Bronchial epithelial cell (primary cell): Measurements from ENCODE around the gene EMC7. TPM values are rescaled to one million over a fixed set of nuclear protein-coding genes. Genes with fewer than 3 reads are reported as not detected.
A peak's percentile ranks its signal among the peaks of the same experiment; 100 is the strongest.
"Not testable (repeated sequence)": the region's sequence is repeated elsewhere in the genome, so short reads cannot be mapped to it uniquely, and the experiment has no call there.

Experiments used
- DNase-seq: peaks from one replicate; pipeline ENCODE4 v3.0.0-alpha.2; 2010; ENCODE audit warnings: low read depth
- FAIRE-seq: peaks from 2 replicates; lab custom pipeline; 2011; peaks lifted over from hg19 to GRCh38; lab: Jason Lieb, UNC
- H3K27me3 ChIP-seq: 2 replicates; pipeline ENCODE4 v1.5.1; 2011; ENCODE audit warnings: low read length; ENCODE audit not compliant: control insufficient read depth, insufficient read depth
- H3K36me3 ChIP-seq: 2 replicates; pipeline ENCODE4 v1.5.1; 2011; ENCODE audit warnings: low read length; ENCODE audit not compliant: control insufficient read depth, insufficient read depth
- H3K4me3 ChIP-seq: 2 replicates; pipeline ENCODE4 v1.5.1; 2011; ENCODE audit warnings: mild to moderate bottlenecking, low read depth, low read length, control low read depth
- total RNA-seq: library from RNA; depleted of rRNA; stranded (reverse); fragments of >200 nt; gene quantifications from 2 replicates; pipeline ENCODE4 v1.2.1, GENCODE V29; 2014
- TF ChIP-seq, protein P1 (sequence below): IDR thresholded peaks from 2 replicates; pipeline ENCODE4 v1.5.1; 2011; ENCODE audit warnings: mild to moderate bottlenecking, moderate library complexity, low read length, control low read depth, inconsistent platforms; ENCODE audit not compliant: insufficient read depth, severe bottlenecking

The EMC7 gene
- total RNA-seq, 1 donor from 2014 or later: 57.4 TPM

DNA sequence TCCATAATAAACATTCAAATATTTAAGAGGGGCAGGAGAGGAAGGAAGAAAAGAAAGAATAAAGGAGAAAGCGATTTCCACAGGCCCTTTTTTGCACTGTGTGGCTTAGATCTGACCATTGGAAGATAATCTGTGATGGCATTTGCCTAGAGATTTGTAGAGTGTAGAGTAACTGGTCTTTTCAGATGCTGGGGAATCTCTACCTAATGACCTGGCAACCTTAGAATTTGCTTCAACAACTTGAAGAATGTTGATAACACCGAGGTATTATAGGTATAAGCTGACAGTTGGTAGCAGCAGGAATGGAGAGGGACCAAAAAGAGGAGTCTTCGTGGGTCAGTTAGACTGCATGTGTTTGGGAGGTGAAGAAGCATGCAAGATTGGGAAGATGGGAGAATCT is 41.7 kb downstream of the EMC7 start:
- TF ChIP-seq, protein P1, sequence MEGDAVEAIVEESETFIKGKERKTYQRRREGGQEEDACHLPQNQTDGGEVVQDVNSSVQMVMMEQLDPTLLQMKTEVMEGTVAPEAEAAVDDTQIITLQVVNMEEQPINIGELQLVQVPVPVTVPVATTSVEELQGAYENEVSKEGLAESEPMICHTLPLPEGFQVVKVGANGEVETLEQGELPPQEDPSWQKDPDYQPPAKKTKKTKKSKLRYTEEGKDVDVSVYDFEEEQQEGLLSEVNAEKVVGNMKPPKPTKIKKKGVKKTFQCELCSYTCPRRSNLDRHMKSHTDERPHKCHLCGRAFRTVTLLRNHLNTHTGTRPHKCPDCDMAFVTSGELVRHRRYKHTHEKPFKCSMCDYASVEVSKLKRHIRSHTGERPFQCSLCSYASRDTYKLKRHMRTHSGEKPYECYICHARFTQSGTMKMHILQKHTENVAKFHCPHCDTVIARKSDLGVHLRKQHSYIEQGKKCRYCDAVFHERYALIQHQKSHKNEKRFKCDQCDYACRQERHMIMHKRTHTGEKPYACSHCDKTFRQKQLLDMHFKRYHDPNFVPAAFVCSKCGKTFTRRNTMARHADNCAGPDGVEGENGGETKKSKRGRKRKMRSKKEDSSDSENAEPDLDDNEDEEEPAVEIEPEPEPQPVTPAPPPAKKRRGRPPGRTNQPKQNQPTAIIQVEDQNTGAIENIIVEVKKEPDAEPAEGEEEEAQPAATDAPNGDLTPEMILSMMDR: no peak
- Histone ChIP-seq H3K27me3 (no peaks in the 10 kb centered on the region), H3K4me3 (no peak overlapping the region), H3K36me3 (no peaks in the 10 kb centered on the region)
- no peak for DNase-seq
- no peak for FAIRE-seq

DNA sequence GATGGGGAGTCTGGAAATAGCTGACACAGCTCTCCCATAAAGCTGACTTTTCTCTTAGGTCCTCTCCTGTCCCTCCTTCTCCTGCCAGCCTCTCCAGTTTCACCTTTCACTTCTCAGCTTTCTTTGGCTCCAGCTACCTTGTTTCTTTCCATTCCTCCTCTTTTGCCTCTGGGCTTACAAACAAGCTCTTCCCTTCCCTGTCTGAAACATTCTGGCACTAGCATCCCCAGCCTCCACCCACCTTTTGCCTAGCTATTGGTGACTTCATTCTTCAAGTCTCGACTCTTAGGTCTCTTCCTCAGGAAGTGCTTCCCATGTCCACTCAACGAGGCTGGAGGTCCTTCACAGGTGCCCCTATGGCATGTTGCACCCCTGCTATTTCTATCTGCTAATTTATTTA is 42.2 kb downstream of the EMC7 start:
- no peaks in the 10 kb centered on the region for H3K27me3 ChIP-seq
- no peaks in the 10 kb centered on the region for H3K36me3 ChIP-seq
- FAIRE-seq (no peak), DNase-seq (no peak)
- H3K4me3 ChIP-seq: no peak overlapping the region
- TF ChIP-seq, protein P1: no peak

DNA sequence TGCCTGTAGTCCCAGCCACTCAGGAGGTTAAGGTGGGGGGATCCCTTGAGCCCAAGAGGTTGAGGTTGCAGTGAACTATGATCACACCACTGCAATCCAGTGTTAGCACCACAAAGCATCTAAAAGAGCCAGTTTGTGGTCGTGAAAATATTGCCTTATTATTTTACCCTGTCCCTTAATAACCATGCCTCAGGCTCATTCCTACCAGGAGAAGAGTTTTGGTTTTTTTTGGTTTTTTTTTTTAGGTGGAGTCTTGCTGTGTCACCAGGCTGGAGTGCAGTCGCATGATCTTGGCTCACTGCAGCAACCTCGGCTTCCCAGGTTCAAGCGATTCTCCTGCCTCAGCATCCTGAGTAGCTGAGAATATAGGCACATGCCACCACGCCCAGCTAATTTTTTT is 44.8 kb downstream of the EMC7 start:
- FAIRE-seq: no peak
- Histone ChIP-seq H3K4me3 (no peak overlapping the region), H3K36me3 (no peaks in the 10 kb centered on the region), H3K27me3 (no peaks in the 10 kb centered on the region)
- DNase-seq: no peak
- TF ChIP-seq, protein P1: no peak

DNA sequence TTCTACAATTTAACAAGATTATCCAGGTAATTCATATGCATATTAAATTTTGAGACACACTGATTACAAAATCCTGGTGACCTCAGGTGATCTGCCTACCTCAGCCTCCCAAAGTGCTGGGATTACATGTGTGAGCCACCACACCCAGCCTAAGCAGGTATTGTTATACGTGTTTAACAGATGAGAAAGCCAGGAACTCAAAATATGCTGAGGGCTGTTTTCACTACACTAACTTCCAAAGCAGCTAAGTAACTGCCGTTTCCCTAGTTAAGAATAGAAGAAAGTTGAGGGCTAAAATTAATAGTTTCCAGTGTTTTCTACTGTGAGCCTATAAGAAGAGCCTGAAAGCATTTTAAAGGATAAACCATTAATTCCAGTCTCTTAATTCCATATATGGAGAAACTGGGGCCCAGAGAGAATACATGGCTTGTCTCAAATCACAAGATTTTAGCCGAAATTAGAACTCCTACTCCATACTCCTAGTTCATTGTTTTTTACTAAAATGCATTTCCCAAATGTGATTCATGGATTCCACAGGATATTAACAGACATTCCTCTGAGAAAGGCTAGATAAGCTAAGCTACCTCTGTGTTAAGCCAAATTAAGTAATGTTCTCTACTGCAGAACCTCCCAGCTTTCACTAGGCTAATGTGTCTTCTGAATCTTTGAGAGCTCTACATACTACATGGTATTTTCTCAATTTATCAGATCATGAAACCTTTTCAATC is 45.6 kb downstream of the EMC7 start:
- Histone ChIP-seq H3K36me3 (no peaks in the 10 kb centered on the region), H3K4me3 (no peak overlapping the region), H3K27me3 (no peaks in the 10 kb centered on the region)
- TF ChIP-seq, protein P1: no peak
- peak; percentile 29 for DNase-seq
- no peak for FAIRE-seq

DNA sequence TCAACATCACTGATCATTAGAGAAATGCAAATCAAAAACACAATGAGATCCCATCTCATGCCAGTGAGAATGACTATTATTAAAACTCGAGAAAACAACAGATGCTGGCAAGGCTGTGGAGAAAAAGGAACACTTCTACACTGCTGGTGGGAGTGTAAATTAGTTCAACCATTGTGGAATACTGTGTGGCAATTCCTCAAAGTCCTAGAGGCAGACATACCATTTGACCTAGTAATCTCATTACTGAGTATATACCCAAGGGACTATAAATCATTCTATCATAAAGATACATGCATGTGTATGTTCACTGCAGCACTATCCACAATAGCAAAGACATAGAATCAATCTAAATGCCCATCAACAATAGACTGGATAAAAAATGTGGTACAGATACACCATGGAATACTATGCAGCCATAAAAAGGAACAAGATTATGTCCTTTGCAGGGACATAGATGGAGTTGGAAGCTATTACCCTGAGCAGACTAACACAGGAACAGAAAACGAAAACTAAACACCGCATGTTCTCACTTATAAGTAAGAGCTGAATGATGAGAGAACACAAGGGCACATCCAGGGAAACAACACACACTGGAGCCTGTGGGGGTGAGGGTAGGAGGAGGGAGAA is 47.5 kb downstream of the EMC7 start:
- no peak for FAIRE-seq

DNA sequence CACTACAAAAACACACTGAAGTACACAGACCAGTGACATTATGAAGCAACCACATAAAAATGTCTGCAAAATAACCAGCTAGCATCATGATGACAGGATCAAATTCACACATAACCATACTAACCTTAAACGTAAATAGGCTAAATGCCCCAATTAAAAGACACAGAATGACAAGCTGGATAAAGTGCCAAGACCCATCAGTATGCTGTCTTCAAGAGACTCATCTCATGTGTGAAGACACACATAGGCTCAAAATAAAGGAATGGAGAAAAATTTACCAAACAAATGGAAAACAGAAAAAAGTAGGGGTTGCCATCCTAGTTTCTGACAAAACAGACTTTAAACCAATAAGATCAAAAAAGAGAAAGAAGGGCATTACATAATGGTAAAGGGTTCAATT is 51.3 kb downstream of the EMC7 start:
- H3K27me3 ChIP-seq, FAIRE-seq, DNase-seq, H3K36me3 ChIP-seq, H3K4me3 ChIP-seq: not testable (repeated sequence)

More for the DNA sequence above, 47.5 kb downstream of the EMC7 start:
- H3K4me3 ChIP-seq: no peak overlapping the region
- no peaks in the 10 kb centered on the region for H3K27me3 ChIP-seq
- no peak for DNase-seq
- TF ChIP-seq, protein P1: no peak
- H3K36me3 ChIP-seq: no peaks in the 10 kb centered on the region
